H9 (cell line): ENCODE measurements around the gene ZBTB20. TPM values are rescaled to one million over a fixed set of nuclear protein-coding genes. Genes with fewer than 3 reads are reported as not detected.

ENCODE experiments used
- DNase-seq: peaks from one replicate; pipeline ENCODE4 v3.0.0-alpha.2; 2017
- H2AFZ ChIP-seq: one replicate; pipeline ENCODE4 v1.6.1; 2013; ENCODE audit warnings: mild to moderate bottlenecking, low read length, control low read depth, moderate library complexity
- H2AK5ac ChIP-seq: 2 replicates; pipeline ENCODE4 v1.6.1; 2013; ENCODE audit warnings: low read length, control low read depth, mixed read lengths; ENCODE audit not compliant: insufficient read length
- H2BK120ac ChIP-seq: one replicate; pipeline ENCODE4 v1.6.1; 2013; ENCODE audit warnings: low read depth, mild to moderate bottlenecking, low read length, control low read depth, inconsistent platforms; ENCODE audit not compliant: poor library complexity, severe bottlenecking
- H2BK12ac ChIP-seq: 2 replicates; pipeline ENCODE4 v1.6.1; 2013; ENCODE audit warnings: low read length, control low read depth, mixed read lengths, low read depth; ENCODE audit not compliant: insufficient read length
- H2BK15ac ChIP-seq: 2 replicates; pipeline ENCODE4 v1.6.1; 2013; ENCODE audit warnings: low read depth, low read length, control low read depth
- H2BK20ac ChIP-seq: one replicate; pipeline ENCODE4 v1.6.1; 2013; ENCODE audit warnings: low read depth, mild to moderate bottlenecking, low read length, control low read depth, inconsistent platforms; ENCODE audit not compliant: poor library complexity, severe bottlenecking
- H2BK5ac ChIP-seq: 2 replicates; pipeline ENCODE4 v1.6.1; 2013; ENCODE audit warnings: low read length, control low read depth, mixed read lengths; ENCODE audit not compliant: insufficient read length
- H3K14ac ChIP-seq: 2 replicates; pipeline ENCODE4 v1.6.1; 2013; ENCODE audit warnings: low read length, control low read depth; ENCODE audit not compliant: insufficient read depth
- H3K18ac ChIP-seq: 2 replicates; pipeline ENCODE4 v1.6.1; 2013; ENCODE audit warnings: low read depth, mild to moderate bottlenecking, mixed read lengths, low read length, control low read depth; ENCODE audit not compliant: insufficient read length
- H3K23ac ChIP-seq: 2 replicates; pipeline ENCODE4 v1.6.1; 2013; ENCODE audit warnings: low read length, control low read depth, mixed read lengths, low read depth; ENCODE audit not compliant: insufficient read length
- H3K23me2 ChIP-seq: 2 replicates; pipeline ENCODE4 v1.6.1; 2013; ENCODE audit warnings: low read depth, mild to moderate bottlenecking, mixed read lengths, low read length, control low read depth; ENCODE audit not compliant: insufficient read length, poor library complexity, severe bottlenecking
- H3K27ac ChIP-seq: 2 replicates; pipeline ENCODE4 v1.5.1; 2013; ENCODE audit warnings: low read length, control low read depth, mixed read lengths, low read depth; ENCODE audit not compliant: insufficient read length
- H3K27me3 ChIP-seq: 2 replicates; pipeline ENCODE4 v1.6.1; 2013; ENCODE audit warnings: low read length, control low read depth, inconsistent platforms; ENCODE audit not compliant: insufficient read depth
- H3K4ac ChIP-seq: 2 replicates; pipeline ENCODE4 v1.6.1; 2013; ENCODE audit warnings: low read depth, mild to moderate bottlenecking, control low read depth, inconsistent platforms, low read length, moderate library complexity
- H3K4me1 ChIP-seq: 2 replicates; pipeline ENCODE4 v1.6.1; 2013; ENCODE audit warnings: low read length, control low read depth, inconsistent platforms; ENCODE audit not compliant: insufficient read depth
- H3K4me2 ChIP-seq: 2 replicates; pipeline ENCODE4 v1.6.1; 2013; ENCODE audit warnings: low read length, control low read depth, mixed read lengths; ENCODE audit not compliant: insufficient read length, insufficient read depth
- H3K56ac ChIP-seq: 2 replicates; pipeline ENCODE4 v1.6.1; 2013; ENCODE audit warnings: low read depth, mild to moderate bottlenecking, mixed read lengths, low read length, control low read depth; ENCODE audit not compliant: insufficient read length
- H3K79me1 ChIP-seq: 2 replicates; pipeline ENCODE4 v1.6.1; 2013; ENCODE audit warnings: low read depth, mild to moderate bottlenecking, moderate library complexity, low read length, control low read depth, inconsistent platforms; ENCODE audit not compliant: insufficient read depth, poor library complexity, severe bottlenecking
- H3K79me2 ChIP-seq: 2 replicates; pipeline ENCODE4 v1.6.1; 2013; ENCODE audit warnings: low read length, control low read depth, inconsistent platforms; ENCODE audit not compliant: insufficient read depth
- H3K9ac ChIP-seq: 2 replicates; pipeline ENCODE4 v1.6.1; 2013; ENCODE audit warnings: low read length, control low read depth, mixed read lengths; ENCODE audit not compliant: insufficient read length; ENCODE audit errors: extremely low read depth
- H3K9me3 ChIP-seq: one replicate; pipeline ENCODE4 v1.6.1; 2013; ENCODE audit warnings: low read depth, low read length, inconsistent platforms; ENCODE audit not compliant: control insufficient read depth
- H3T11ph ChIP-seq: one replicate; pipeline ENCODE4 v1.6.1; 2013; ENCODE audit warnings: mild to moderate bottlenecking, low read length, control low read depth, inconsistent platforms
- H4K20me1 ChIP-seq: one replicate; pipeline ENCODE4 v1.6.1; 2013; ENCODE audit not compliant: control insufficient read depth, insufficient read length, insufficient read depth
- H4K5ac ChIP-seq: 2 replicates; pipeline ENCODE4 v1.6.1; 2013; ENCODE audit warnings: low read depth, mild to moderate bottlenecking, mixed read lengths, low read length, control low read depth; ENCODE audit not compliant: insufficient read length
- H4K8ac ChIP-seq: replicated peaks from 2 replicates; pipeline ENCODE4 v1.6.1; 2013; ENCODE audit warnings: low read length, control low read depth, mixed read lengths, low read depth; ENCODE audit not compliant: insufficient read length
- H4K91ac ChIP-seq: 2 replicates; pipeline ENCODE4 v1.6.1; 2013; ENCODE audit warnings: low read depth, mild to moderate bottlenecking, moderate library complexity, mixed read lengths, low read length, control low read depth; ENCODE audit not compliant: insufficient read length
- H3K27ac Mint-ChIP-seq, 3 experiments: 2 replicates in 2 of 3; 3 replicates in 1 of 3; pipeline ENCODE4 v1.8.0; 2020 to 2021; ENCODE audit warnings: mixed read lengths in 3 of 3, mild to moderate bottlenecking in 1 of 3, moderate library complexity in 1 of 3
- H3K27me3 Mint-ChIP-seq: 2 replicates; pipeline ENCODE4 v1.8.0; 2021; ENCODE audit warnings: low read depth, mild to moderate bottlenecking, moderate library complexity, mixed read lengths
- H3K36me3 Mint-ChIP-seq, 3 experiments: 2 replicates in 2 of 3; 3 replicates in 1 of 3; pipeline ENCODE4 v1.8.0; 2020 to 2021; ENCODE audit warnings: low read depth in 3 of 3, mixed read lengths in 3 of 3; ENCODE audit not compliant: insufficient read depth in 1 of 3
- H3K4me1 Mint-ChIP-seq, 2 experiments: 2 replicates each; pipeline ENCODE4 v1.8.0; 2020; ENCODE audit warnings: mixed read lengths in 2 of 2
- H3K4me3 Mint-ChIP-seq, 2 experiments: 2 replicates in 1 of 2; 3 replicates in 1 of 2; pipeline ENCODE4 v1.8.0; 2020 to 2021; ENCODE audit warnings: mild to moderate bottlenecking in 2 of 2, mixed read lengths in 2 of 2, moderate library complexity in 1 of 2
- H3K9me3 Mint-ChIP-seq, 2 experiments: 2 replicates in 1 of 2; 3 replicates in 1 of 2; pipeline ENCODE4 v1.8.0; 2020; ENCODE audit warnings: mild to moderate bottlenecking in 2 of 2, mixed read lengths in 2 of 2, moderate library complexity in 1 of 2
- WGBS: extraction: QIAGEN DNeasy Blood & Tissue Kit; methylation state at CpG from one replicate; pipeline ENCODE4 v1.1.7; 2013; ENCODE audit warnings: missing lambda C conversion rate, low lambda C conversion rate, mixed read lengths; ENCODE audit not compliant: insufficient read length; ENCODE audit errors: extremely low coverage; 5-methylcytosine and 5-hydroxymethylcytosine counted together
- total RNA-seq: library from RNA; stranded (reverse); gene quantifications from 2 replicates; pipeline ENCODE4 v1.2.1, GENCODE V29; 2021
- TF ChIP-seq, protein P1 (sequence below): fragments of 200-600 bp; sonication (generic); conservative IDR thresholded peaks from 3 replicates; pipeline ENCODE4 v1.8.0; 2021; ENCODE audit warnings: antibody characterized with exemption, mild to moderate bottlenecking

The ZBTB20 gene
- total RNA-seq, 1 experiment from 2014 or later = 0.70 TPM

DNA sequence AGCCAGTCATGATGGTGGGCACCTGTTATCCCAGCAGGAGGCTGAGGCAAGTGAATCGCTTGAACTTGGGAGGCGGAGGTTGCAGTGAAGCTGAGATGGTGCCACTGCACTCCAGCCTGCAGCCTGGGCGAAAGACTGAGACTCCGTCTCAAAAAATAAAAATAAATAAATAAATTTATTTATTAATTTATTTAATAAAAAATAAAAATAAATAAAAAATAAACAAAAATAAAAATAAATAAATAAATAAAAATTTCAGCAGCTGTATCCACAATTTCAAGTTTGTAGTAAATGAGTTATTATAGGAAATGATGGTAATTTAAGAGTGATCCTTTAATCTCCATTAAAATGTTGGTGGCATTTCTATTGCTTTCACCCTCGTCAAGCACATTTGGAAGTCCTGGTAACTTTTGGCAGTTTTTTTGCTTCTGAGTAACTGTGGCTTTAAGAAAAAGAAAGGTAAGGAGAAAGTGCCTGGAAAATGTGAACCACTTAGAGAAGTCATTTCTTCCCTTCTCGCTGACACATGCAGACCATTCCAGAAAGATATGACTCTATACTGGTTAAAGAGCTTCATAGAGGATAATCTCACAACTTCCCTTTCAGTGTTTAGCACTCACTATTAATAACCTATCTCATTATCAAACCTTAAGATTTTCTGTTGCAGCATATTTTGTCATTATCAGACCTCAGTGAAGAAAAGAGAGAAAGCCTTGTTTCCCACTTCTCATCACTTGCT is 556.6 kb downstream of the ZBTB20 start:
- Histone ChIP-seq H3K14ac (no peak overlapping the region), H3K4me2 (no peak overlapping the region), H3K79me2 (no peaks in the 10 kb centered on the region), H2AFZ (no peak overlapping the region), H3K23ac (no peak overlapping the region), H3K79me1 (no peaks in the 10 kb centered on the region), H3K27me3 (no peaks in the 10 kb centered on the region), H4K8ac (no peak overlapping the region), H4K5ac (no peak overlapping the region), H3K18ac (no peak overlapping the region), H3K23me2 (no peaks in the 10 kb centered on the region), H2AK5ac (no peak overlapping the region), H4K91ac (no peak overlapping the region), H2BK12ac (no peak overlapping the region), H4K20me1 (no peaks in the 10 kb centered on the region), H3K9me3 (no peaks in the 10 kb centered on the region), H3K4ac (no peak overlapping the region), H3K4me1 (no peaks in the 10 kb centered on the region; the same call in 1 of the 2 replicates), H2BK5ac (no peak overlapping the region), H2BK120ac (no peak overlapping the region), H2BK15ac (no peak overlapping the region), H2BK20ac (no peak overlapping the region), H3K9ac (no peak overlapping the region), H3K56ac (no peak overlapping the region), H3K27ac (no peak overlapping the region), H3T11ph (no peak overlapping the region)
- H3K9me3 Mint-ChIP-seq = no peaks in the 10 kb centered on the region
- WGBS = no CpG with 5 or more reads among the region's 6 CpGs
- H3K27me3 Mint-ChIP-seq = no peaks in the 10 kb centered on the region
- H3K36me3 Mint-ChIP-seq = no peaks in the 10 kb centered on the region
- no peak for DNase-seq
- H3K4me3 Mint-ChIP-seq = no peak overlapping the region
- no peak overlapping the region for H3K27ac Mint-ChIP-seq
- H3K4me1 Mint-ChIP-seq = peaks cover 8 to 14% of the 10 kb centered on the region in 2 experiments
- TF ChIP-seq, protein P1, sequence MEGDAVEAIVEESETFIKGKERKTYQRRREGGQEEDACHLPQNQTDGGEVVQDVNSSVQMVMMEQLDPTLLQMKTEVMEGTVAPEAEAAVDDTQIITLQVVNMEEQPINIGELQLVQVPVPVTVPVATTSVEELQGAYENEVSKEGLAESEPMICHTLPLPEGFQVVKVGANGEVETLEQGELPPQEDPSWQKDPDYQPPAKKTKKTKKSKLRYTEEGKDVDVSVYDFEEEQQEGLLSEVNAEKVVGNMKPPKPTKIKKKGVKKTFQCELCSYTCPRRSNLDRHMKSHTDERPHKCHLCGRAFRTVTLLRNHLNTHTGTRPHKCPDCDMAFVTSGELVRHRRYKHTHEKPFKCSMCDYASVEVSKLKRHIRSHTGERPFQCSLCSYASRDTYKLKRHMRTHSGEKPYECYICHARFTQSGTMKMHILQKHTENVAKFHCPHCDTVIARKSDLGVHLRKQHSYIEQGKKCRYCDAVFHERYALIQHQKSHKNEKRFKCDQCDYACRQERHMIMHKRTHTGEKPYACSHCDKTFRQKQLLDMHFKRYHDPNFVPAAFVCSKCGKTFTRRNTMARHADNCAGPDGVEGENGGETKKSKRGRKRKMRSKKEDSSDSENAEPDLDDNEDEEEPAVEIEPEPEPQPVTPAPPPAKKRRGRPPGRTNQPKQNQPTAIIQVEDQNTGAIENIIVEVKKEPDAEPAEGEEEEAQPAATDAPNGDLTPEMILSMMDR = no peak
